Body of pancreas (tissue), 4 donors: ENCODE results near the gene ABCA3.

ENCODE experiments used
- CTCF ChIP-seq, 7 experiments: fragments of 450-650 bp in 4 of 7; fragments of 200-600 bp in 3 of 7; sonication (generic) in 3 of 7; IDR thresholded peaks; one replicate each; pipeline ENCODE4 v1.5.1; 2016 to 2019; ENCODE audit warnings: antibody characterized with exemption in 7 of 7
- POLR2A ChIP-seq, 3 donors: fragments of 450-650 bp; IDR thresholded peaks; one replicate each; pipeline ENCODE4 v1.6.1; 2016; ENCODE audit warnings: antibody characterized with exemption in 3 of 3, mild to moderate bottlenecking in 2 of 3

GRCh38 chr16:2246301-2246885 lies 94.1 kb downstream of the ABCA3 start:
- no peak for TF ChIP-seq POLR2A (IDR thresholded peaks at IDR 0.05)
- TF ChIP-seq CTCF (IDR thresholded peaks at IDR 0.05), result no peak
